Measurements from ENCODE around the gene CREM.
"Not testable (repeated sequence)": the region's sequence is repeated elsewhere in the genome, so short reads cannot be mapped to it uniquely, and the experiment has no call there.

Gene CREM

GRCh38 chr10:35126530-35127288, at the start of gene CREM:
Gene CREM (plus strand): TSS chr10:35126846. CDS start chr10:35137836, 10,990 bp downstream.
- CTCF ChIA-PET: interaction anchor here (0.6 to 5.6 kb wide), 15 partner anchors 23 to 132 kb away, joined by 3 to 67 read pairs (median 5); no protein-coding TSS in a partner anchor
- Mint-ChIP-seq H3K36me3 (peaks cover 5% of the 10 kb centered on the region), H3K4me1 (peaks cover 55% of the 10 kb centered on the region), H3K27ac (peak within 1 kb of the TSS; percentile 96), H3K27me3 (no peaks in the 10 kb centered on the region), H3K4me3 (peak within 1 kb of the TSS; percentile 86), H3K9me3 (no peaks in the 10 kb centered on the region)
- peak; percentile 100 for DNase-seq

GRCh38 chr10:35079265-35079664, 47.4 kb upstream of the CREM start:
- H3K36me3 Mint-ChIP-seq: peaks cover 34% of the 10 kb centered on the region
- peaks cover 4% of the 10 kb centered on the region for H3K9me3 Mint-ChIP-seq
- no peaks in the 10 kb centered on the region for H3K27me3 Mint-ChIP-seq
- peaks cover 6% of the 10 kb centered on the region for H3K4me1 Mint-ChIP-seq
- CTCF ChIA-PET: no interaction called here
- no peak overlapping the region for H3K27ac Mint-ChIP-seq
- DNase-seq: no peak
- no peak overlapping the region for H3K4me3 Mint-ChIP-seq

GRCh38 chr10:35079763-35080162, 46.9 kb upstream of the CREM start:
- no peak for DNase-seq
- no peaks in the 10 kb centered on the region for H3K27me3 Mint-ChIP-seq
- peaks cover 4% of the 10 kb centered on the region for H3K9me3 Mint-ChIP-seq
- CTCF ChIA-PET: no interaction called here
- peaks cover 9% of the 10 kb centered on the region for H3K4me1 Mint-ChIP-seq
- H3K36me3 Mint-ChIP-seq: peaks cover 36% of the 10 kb centered on the region
- no peak overlapping the region for H3K27ac Mint-ChIP-seq
- no peak overlapping the region for H3K4me3 Mint-ChIP-seq

- H3K9me3 Mint-ChIP-seq, DNase-seq, CTCF ChIA-PET, H3K27me3 Mint-ChIP-seq, H3K27ac Mint-ChIP-seq, H3K4me1 Mint-ChIP-seq, H3K4me3 Mint-ChIP-seq: not testable (repeated sequence)
- H3K36me3 Mint-ChIP-seq: peaks cover 35% of the 10 kb centered on the region
These were observed 46.4 kb upstream of the CREM start for GRCh38 chr10:35080261-35080660.

- H3K4me3 Mint-ChIP-seq: no peak overlapping the region
- CTCF ChIA-PET: no interaction called here
These were observed 43.4 kb upstream of the CREM start for GRCh38 chr10:35083242-35083641.

GRCh38 chr10:35089611-35090161, 37.0 kb upstream of the CREM start:
- Mint-ChIP-seq H3K27ac (peak overlapping the region; percentile 95), H3K27me3 (peaks cover 4% of the 10 kb centered on the region), H3K36me3 (peaks cover 18% of the 10 kb centered on the region), H3K4me3 (peak overlapping the region; percentile 94), H3K9me3 (peaks cover 3% of the 10 kb centered on the region), H3K4me1 (peaks cover 45% of the 10 kb centered on the region)
- CTCF ChIA-PET: interaction anchor here (1.1 kb wide), 1 partner anchor 106 kb away, joined by 3 read pairs; no protein-coding TSS in a partner anchor
- DNase-seq: peak; percentile 50

More at GRCh38 chr10:35083242-35083641, 43.4 kb upstream of the CREM start:
- Mint-ChIP-seq H3K36me3 (peaks cover 43% of the 10 kb centered on the region), H3K27me3 (no peaks in the 10 kb centered on the region), H3K27ac (no peak overlapping the region), H3K9me3 (peaks cover 4% of the 10 kb centered on the region), H3K4me1 (peaks cover 30% of the 10 kb centered on the region)
- DNase-seq: no peak

- peak; percentile 93 for DNase-seq
- Mint-ChIP-seq H3K4me1 (peaks cover 45% of the 10 kb centered on the region), H3K27me3 (peaks cover 4% of the 10 kb centered on the region), H3K9me3 (peaks cover 3% of the 10 kb centered on the region), H3K36me3 (peaks cover 18% of the 10 kb centered on the region), H3K4me3 (peak within 1 kb of the TSS; percentile 94), H3K27ac (peak within 1 kb of the TSS; percentile 98)
- CTCF ChIA-PET: interaction anchor here (1.0 to 1.8 kb wide), 3 partner anchors 30 to 545 kb away, joined by 3 to 6 read pairs (median 5); no protein-coding TSS in a partner anchor
These were observed 36.3 kb upstream of the CREM start, which contains the start of gene CUL2 for GRCh38 chr10:35090162-35090954. Gene CUL2 (minus strand): TSS chr10:35090341. CDS start chr10:35071317, 19,024 bp downstream.

- no peak overlapping the region for H3K27ac Mint-ChIP-seq
- CTCF ChIA-PET: interaction anchor here (1.8 kb wide), 1 partner anchor 29 kb away, joined by 6 read pairs; no protein-coding TSS in a partner anchor
- peaks cover 33% of the 10 kb centered on the region for H3K4me1 Mint-ChIP-seq
- peaks cover 17% of the 10 kb centered on the region for H3K27me3 Mint-ChIP-seq
- H3K4me3 Mint-ChIP-seq: no peak overlapping the region
- DNase-seq: no peak
- H3K36me3 Mint-ChIP-seq: peaks cover 16% of the 10 kb centered on the region
- H3K9me3 Mint-ChIP-seq: peaks cover 3% of the 10 kb centered on the region
These were observed 34.5 kb upstream of the CREM start for GRCh38 chr10:35091994-35092790.

- CTCF ChIA-PET: no interaction called here
- DNase-seq: no peak
- peaks cover 22% of the 10 kb centered on the region for H3K27me3 Mint-ChIP-seq
- peaks cover 3% of the 10 kb centered on the region for H3K9me3 Mint-ChIP-seq
- H3K4me1 Mint-ChIP-seq: peaks cover 27% of the 10 kb centered on the region
- H3K27ac Mint-ChIP-seq: no peak overlapping the region
- H3K4me3 Mint-ChIP-seq: no peak overlapping the region
- peaks cover 9% of the 10 kb centered on the region for H3K36me3 Mint-ChIP-seq
These were observed 33.8 kb upstream of the CREM start for GRCh38 chr10:35092851-35093250.

- H3K36me3 Mint-ChIP-seq: no peaks in the 10 kb centered on the region
- CTCF ChIA-PET: interaction anchor here (0.6 to 1.3 kb wide), 4 partner anchors 51 to 862 kb away, joined by 3 to 4 read pairs (median 3); no protein-coding TSS in a partner anchor
- no peak for DNase-seq
- peaks cover 2% of the 10 kb centered on the region for H3K4me1 Mint-ChIP-seq
- H3K9me3 Mint-ChIP-seq: peaks cover 3% of the 10 kb centered on the region
- no peak overlapping the region for H3K27ac Mint-ChIP-seq
- H3K4me3 Mint-ChIP-seq: no peak overlapping the region
- peaks cover 26% of the 10 kb centered on the region for H3K27me3 Mint-ChIP-seq
These were observed 30.3 kb upstream of the CREM start for GRCh38 chr10:35096312-35096711.

- no peak for DNase-seq
- no peak overlapping the region for H3K4me3 Mint-ChIP-seq
- CTCF ChIA-PET: no interaction called here
- H3K27me3 Mint-ChIP-seq: peaks cover 26% of the 10 kb centered on the region
- H3K27ac Mint-ChIP-seq: no peak overlapping the region
- H3K4me1 Mint-ChIP-seq: no peaks in the 10 kb centered on the region
- no peaks in the 10 kb centered on the region for H3K36me3 Mint-ChIP-seq
- peaks cover 3% of the 10 kb centered on the region for H3K9me3 Mint-ChIP-seq
These were observed 29.1 kb upstream of the CREM start for GRCh38 chr10:35097510-35097909.

- H3K27ac Mint-ChIP-seq: no peak overlapping the region
- no peak overlapping the region for H3K4me3 Mint-ChIP-seq
- no peaks in the 10 kb centered on the region for H3K4me1 Mint-ChIP-seq
- H3K9me3 Mint-ChIP-seq: no peaks in the 10 kb centered on the region
- H3K27me3 Mint-ChIP-seq: peaks cover 7% of the 10 kb centered on the region
- DNase-seq: no peak
- no peaks in the 10 kb centered on the region for H3K36me3 Mint-ChIP-seq
- CTCF ChIA-PET: interaction anchor here (0.7 kb wide), 1 partner anchor 368 kb away, joined by 4 read pairs; no protein-coding TSS in a partner anchor
These were observed 22.8 kb upstream of the CREM start for GRCh38 chr10:35103882-35104281.

GRCh38 chr10:35112571-35112970, 14.1 kb upstream of the CREM start:
- Mint-ChIP-seq H3K9me3 (no peaks in the 10 kb centered on the region), H3K36me3 (no peaks in the 10 kb centered on the region), H3K4me3 (no peak overlapping the region), H3K27ac (no peak overlapping the region), H3K27me3 (peaks cover 10% of the 10 kb centered on the region), H3K4me1 (no peaks in the 10 kb centered on the region)
- no peak for DNase-seq
- CTCF ChIA-PET: no interaction called here

Measured in activated naive CD4-positive, alpha-beta T cell treated with anti-CD3 and anti-CD28 coated beads, Interleukin-2, amount 10 ng/mL, durations not matched to agents 7 days and 5 days (primary cell).